Nephron progenitor cell (in vitro differentiated cells): ENCODE measurements around the gene GSC2.

ENCODE experiments used
- DNase-seq: peaks from one replicate; pipeline ENCODE4 v3.0.0; 2021
- H3K27ac Mint-ChIP-seq: 2 replicates; pipeline ENCODE4 v1.8.0; 2021; ENCODE audit warnings: mild to moderate bottlenecking, moderate library complexity, mixed read lengths
- H3K27me3 Mint-ChIP-seq: 2 replicates; pipeline ENCODE4 v1.8.0; 2021; ENCODE audit warnings: mild to moderate bottlenecking, low read depth, mixed read lengths; ENCODE audit not compliant: poor library complexity
- H3K36me3 Mint-ChIP-seq: 2 replicates; pipeline ENCODE4 v1.8.0; 2021; ENCODE audit warnings: low read depth, mixed read lengths
- H3K4me1 Mint-ChIP-seq: 2 replicates; pipeline ENCODE4 v1.8.0; 2021; ENCODE audit warnings: mixed read lengths
- H3K4me3 Mint-ChIP-seq: 2 replicates; pipeline ENCODE4 v1.8.0; 2021; ENCODE audit warnings: mild to moderate bottlenecking, moderate library complexity, mixed read lengths
- H3K9me3 Mint-ChIP-seq: 2 replicates; pipeline ENCODE4 v1.8.0; 2021; ENCODE audit warnings: mild to moderate bottlenecking, moderate library complexity, mixed read lengths
- TF ChIP-seq, protein P1 (sequence below): fragments of 200-600 bp; sonication (generic); IDR thresholded peaks from 2 replicates; pipeline ENCODE4 v1.5.0; 2021; ENCODE audit warnings: antibody characterized with exemption

The GSC2 gene

GRCh38 chr22:19194766-19195536 is 44.9 kb upstream of the GSC2 start:
- peaks cover 3% of the 10 kb centered on the region for H3K27me3 Mint-ChIP-seq
- peaks cover 10% of the 10 kb centered on the region for H3K4me1 Mint-ChIP-seq
- no peaks in the 10 kb centered on the region for H3K9me3 Mint-ChIP-seq
- no peak overlapping the region for H3K4me3 Mint-ChIP-seq
- TF ChIP-seq, protein P1, sequence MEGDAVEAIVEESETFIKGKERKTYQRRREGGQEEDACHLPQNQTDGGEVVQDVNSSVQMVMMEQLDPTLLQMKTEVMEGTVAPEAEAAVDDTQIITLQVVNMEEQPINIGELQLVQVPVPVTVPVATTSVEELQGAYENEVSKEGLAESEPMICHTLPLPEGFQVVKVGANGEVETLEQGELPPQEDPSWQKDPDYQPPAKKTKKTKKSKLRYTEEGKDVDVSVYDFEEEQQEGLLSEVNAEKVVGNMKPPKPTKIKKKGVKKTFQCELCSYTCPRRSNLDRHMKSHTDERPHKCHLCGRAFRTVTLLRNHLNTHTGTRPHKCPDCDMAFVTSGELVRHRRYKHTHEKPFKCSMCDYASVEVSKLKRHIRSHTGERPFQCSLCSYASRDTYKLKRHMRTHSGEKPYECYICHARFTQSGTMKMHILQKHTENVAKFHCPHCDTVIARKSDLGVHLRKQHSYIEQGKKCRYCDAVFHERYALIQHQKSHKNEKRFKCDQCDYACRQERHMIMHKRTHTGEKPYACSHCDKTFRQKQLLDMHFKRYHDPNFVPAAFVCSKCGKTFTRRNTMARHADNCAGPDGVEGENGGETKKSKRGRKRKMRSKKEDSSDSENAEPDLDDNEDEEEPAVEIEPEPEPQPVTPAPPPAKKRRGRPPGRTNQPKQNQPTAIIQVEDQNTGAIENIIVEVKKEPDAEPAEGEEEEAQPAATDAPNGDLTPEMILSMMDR, result no peak
- H3K27ac Mint-ChIP-seq, result no peak overlapping the region
- peaks cover 16% of the 10 kb centered on the region for H3K36me3 Mint-ChIP-seq
- DNase-seq, result no peak

DNA sequence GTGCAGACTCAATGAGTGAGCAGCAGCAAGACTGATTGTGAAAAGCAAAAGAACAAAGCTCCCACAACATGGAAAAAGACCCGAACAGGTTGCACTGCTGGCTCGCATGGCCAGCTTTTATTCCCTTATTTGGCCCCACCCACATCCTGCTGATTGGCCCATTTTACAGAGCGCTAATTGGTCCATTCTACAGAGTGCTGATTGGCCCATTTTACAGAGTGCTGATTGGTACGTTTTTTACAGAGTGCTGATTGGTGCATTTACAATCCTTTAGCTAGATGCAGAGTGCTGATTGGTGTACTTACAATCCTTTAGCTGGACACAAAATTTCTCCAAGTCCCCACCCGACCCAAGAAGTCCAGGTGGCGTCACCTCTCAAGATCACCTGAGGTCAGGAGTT is 43.8 kb upstream of the GSC2 start:
- peaks cover 10% of the 10 kb centered on the region for H3K4me1 Mint-ChIP-seq

GRCh38 chr22:19187716-19188563 is 37.8 kb upstream of the GSC2 start:
- TF ChIP-seq, protein P1, result no peak
- H3K27ac Mint-ChIP-seq, result no peak overlapping the region
- DNase-seq, result no peak
- H3K4me1 Mint-ChIP-seq, result peaks cover 7% of the 10 kb centered on the region
- H3K4me3 Mint-ChIP-seq, result no peak overlapping the region
- peaks cover under 1% of the 10 kb centered on the region for H3K36me3 Mint-ChIP-seq
- peaks cover 3% of the 10 kb centered on the region for H3K27me3 Mint-ChIP-seq
- no peaks in the 10 kb centered on the region for H3K9me3 Mint-ChIP-seq

More for the DNA sequence above, 43.8 kb upstream of the GSC2 start:
- Mint-ChIP-seq H3K27ac (no peak overlapping the region), H3K9me3 (no peaks in the 10 kb centered on the region), H3K4me3 (no peak overlapping the region), H3K27me3 (peaks cover 6% of the 10 kb centered on the region), H3K36me3 (peaks cover 16% of the 10 kb centered on the region)
- no peak for DNase-seq
- TF ChIP-seq, protein P1, result no peak

DNA sequence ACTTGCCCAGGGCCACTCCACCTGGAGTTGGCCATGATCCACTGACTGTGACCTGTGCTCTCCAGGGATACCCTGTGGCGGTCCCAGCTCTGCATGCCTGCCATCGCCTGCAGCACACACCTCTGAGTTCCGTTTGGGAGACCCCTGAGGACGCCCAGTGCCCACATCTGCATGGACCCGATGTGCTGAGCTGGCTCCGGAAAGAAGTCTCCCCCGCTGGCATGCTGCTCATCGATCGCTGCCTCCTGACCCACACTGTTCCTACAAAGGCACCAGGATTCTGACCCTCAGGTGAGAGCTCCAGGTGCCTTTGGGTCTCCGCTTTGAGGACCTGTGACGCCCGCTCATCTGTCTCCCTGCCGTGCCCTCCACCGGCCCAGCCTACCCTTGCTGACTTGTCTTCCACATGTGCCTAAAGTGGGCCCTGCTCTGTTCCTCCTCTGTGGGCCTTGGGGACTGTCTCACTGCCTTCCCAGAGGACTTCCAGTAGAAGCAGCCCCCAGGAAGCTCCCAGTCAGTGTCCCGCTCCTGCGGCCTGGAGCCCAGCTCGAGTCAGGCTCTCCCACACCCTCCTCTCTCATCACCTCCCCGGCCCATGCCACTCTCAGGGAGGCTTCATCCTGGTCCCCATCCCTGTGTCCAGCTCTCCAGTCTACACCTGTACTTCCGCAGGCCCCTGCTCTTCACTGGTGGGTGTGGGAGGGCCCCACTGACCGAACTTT is 34.3 kb upstream of the GSC2 start:
- Mint-ChIP-seq H3K4me3 (no peak overlapping the region), H3K27me3 (peaks cover 6% of the 10 kb centered on the region)

DNA sequence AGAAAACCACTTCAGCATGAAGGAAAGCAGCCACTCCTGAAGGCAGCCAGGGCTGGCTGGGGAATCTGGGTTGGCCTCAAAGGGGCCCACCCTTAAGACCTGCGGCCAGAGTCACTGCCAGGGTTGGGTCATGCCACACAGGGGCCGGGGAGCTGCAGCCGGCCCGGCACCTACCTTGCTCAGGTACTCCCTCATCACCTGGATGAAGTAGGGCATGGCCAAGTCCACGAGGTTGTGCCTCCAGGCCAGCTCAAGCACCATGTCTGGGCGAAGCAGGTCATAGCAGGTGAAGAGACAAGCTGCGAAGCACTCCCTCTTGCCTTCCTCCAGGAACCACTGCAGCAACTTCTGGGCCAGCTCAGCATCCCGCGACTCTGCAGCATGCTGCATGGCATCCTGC is 33.1 kb upstream of the GSC2 start:
- Mint-ChIP-seq H3K27me3 (peaks cover 3% of the 10 kb centered on the region), H3K36me3 (no peaks in the 10 kb centered on the region), H3K4me3 (no peak overlapping the region), H3K27ac (no peak overlapping the region), H3K4me1 (peaks cover 15% of the 10 kb centered on the region), H3K9me3 (no peaks in the 10 kb centered on the region)
- no peak for DNase-seq
- TF ChIP-seq, protein P1, result no peak

More for the DNA sequence above, 34.3 kb upstream of the GSC2 start:
- no peak for DNase-seq
- Mint-ChIP-seq H3K36me3 (no peaks in the 10 kb centered on the region), H3K27ac (peak overlapping the region; percentile 87), H3K9me3 (no peaks in the 10 kb centered on the region), H3K4me1 (peaks cover 11% of the 10 kb centered on the region)
- TF ChIP-seq, protein P1, result no peak
